Neural progenitor cell (in vitro differentiated cells): ENCODE measurements around the gene ANKFY1.

Source experiments
- EZH2phosphoT487 ChIP-seq: fragments of 200-600 bp; sonication (generic); IDR thresholded peaks from 2 replicates; pipeline ENCODE4 v1.6.1; 2017; ENCODE audit warnings: antibody characterized with exemption
- TF ChIP-seq, protein P1 (sequence below): fragments of 200-600 bp; sonication (generic); IDR thresholded peaks from 2 replicates; pipeline ENCODE4 v1.5.1; 2017; ENCODE audit warnings: antibody characterized with exemption, mild to moderate bottlenecking

GRCh38 chr17:4247971-4248388 is 15.8 kb downstream of the ANKFY1 start:
- TF ChIP-seq, protein P1, sequence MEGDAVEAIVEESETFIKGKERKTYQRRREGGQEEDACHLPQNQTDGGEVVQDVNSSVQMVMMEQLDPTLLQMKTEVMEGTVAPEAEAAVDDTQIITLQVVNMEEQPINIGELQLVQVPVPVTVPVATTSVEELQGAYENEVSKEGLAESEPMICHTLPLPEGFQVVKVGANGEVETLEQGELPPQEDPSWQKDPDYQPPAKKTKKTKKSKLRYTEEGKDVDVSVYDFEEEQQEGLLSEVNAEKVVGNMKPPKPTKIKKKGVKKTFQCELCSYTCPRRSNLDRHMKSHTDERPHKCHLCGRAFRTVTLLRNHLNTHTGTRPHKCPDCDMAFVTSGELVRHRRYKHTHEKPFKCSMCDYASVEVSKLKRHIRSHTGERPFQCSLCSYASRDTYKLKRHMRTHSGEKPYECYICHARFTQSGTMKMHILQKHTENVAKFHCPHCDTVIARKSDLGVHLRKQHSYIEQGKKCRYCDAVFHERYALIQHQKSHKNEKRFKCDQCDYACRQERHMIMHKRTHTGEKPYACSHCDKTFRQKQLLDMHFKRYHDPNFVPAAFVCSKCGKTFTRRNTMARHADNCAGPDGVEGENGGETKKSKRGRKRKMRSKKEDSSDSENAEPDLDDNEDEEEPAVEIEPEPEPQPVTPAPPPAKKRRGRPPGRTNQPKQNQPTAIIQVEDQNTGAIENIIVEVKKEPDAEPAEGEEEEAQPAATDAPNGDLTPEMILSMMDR = no peak
- TF ChIP-seq EZH2phosphoT487 = no peak
